ENCODE results near the gene ZNF35. TPM values are rescaled to one million over a fixed set of nuclear protein-coding genes. Genes with fewer than 3 reads are reported as not detected.
"Not testable (repeated sequence)": the region's sequence is repeated elsewhere in the genome, so short reads cannot be mapped to it uniquely, and the experiment has no call there.

The ZNF35 gene
- total RNA-seq, 2 donors from 2014 or later = 11.4 to 15.8 TPM

DNA sequence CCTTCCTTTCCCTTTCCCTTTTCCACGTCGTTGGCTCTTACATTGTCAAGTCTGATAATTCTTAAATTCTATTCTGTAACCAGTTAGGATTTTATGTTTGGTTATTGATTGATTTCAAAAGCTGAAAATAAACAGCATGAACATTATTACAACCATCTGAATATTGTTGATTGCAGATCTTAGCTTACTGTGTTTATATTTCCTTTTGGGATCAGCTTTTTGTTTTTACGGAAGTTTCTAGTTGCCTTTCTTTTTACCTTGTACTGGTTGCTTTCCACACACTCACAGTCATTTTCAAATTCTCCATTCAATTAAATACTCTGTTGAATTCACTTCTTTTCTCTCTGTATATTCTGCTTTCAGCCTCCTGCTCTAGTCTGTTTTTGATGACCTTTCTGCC is 16.6 kb downstream of the ZNF35 start:
- H3K27me3 Mint-ChIP-seq = no peaks in the 10 kb centered on the region
- H3K4me3 Mint-ChIP-seq = no peak overlapping the region
- H3K4me1 Mint-ChIP-seq (ENCODE audit: low read depth in 2 of 2) = no peaks in the 10 kb centered on the region
- no peak for DNase-seq (ENCODE audit: low spot score)
- H3K36me3 Mint-ChIP-seq = peaks cover 13% of the 10 kb centered on the region
- H3K27ac Mint-ChIP-seq = no peak overlapping the region
- peaks cover 3% of the 10 kb centered on the region for H3K9me3 Mint-ChIP-seq
- ATAC-seq = no peak

DNA sequence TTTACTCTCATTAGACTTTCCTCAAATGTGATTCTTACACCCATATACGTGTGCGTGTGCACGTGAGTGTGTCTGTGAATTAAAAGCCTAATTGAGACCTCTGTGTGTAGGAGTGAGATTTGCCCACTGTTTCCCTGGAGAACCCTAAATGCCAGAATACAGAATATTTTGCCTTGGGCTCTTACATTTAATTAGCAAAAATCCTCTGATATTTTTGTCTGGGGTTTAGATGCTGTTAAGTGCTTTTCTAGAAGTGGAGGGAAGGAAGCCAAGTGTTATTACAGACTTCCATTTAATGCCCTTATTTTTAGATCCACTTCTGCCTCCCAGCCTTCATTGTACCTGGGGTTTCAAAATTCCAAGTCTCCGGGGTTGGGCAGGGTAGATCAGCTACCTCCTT is 17.8 kb downstream of the ZNF35 start:
- Mint-ChIP-seq H3K27ac (no peak overlapping the region), H3K9me3 (peaks cover 3% of the 10 kb centered on the region), H3K4me1 (ENCODE audit: low read depth in 2 of 2) (no peaks in the 10 kb centered on the region), H3K27me3 (no peaks in the 10 kb centered on the region), H3K4me3 (no peak overlapping the region), H3K36me3 (peaks cover 6% of the 10 kb centered on the region)
- DNase-seq (ENCODE audit: low spot score) (no peak), ATAC-seq (no peak)

DNA sequence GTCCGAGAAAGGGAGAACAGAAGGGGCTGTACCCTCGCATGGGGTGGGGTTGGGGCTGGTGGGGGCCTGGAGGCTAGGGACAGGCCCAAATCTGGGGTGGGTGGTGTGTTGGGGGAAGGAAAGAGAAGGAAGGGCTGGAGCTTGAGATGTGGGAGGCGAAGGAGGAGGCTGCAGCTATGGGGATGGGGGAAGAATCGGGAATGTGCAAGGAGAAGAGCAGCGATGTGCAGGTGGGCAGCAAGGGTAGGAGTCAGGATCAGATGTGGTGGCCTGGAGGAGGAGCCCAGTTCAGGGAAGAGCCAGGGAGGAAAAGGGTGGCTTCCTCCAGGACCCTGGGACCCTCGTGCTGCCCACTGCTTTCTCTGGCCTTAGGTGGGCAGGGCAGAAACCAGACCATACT is 21.2 kb downstream of the ZNF35 start:
- Mint-ChIP-seq H3K36me3 (peaks cover 18% of the 10 kb centered on the region), H3K9me3 (peaks cover 8% of the 10 kb centered on the region), H3K27ac (no peak overlapping the region), H3K4me1 (ENCODE audit: low read depth in 2 of 2) (no peaks in the 10 kb centered on the region), H3K27me3 (no peaks in the 10 kb centered on the region), H3K4me3 (no peak overlapping the region)
- no peak for ATAC-seq
- no peak for DNase-seq (ENCODE audit: low spot score)

DNA sequence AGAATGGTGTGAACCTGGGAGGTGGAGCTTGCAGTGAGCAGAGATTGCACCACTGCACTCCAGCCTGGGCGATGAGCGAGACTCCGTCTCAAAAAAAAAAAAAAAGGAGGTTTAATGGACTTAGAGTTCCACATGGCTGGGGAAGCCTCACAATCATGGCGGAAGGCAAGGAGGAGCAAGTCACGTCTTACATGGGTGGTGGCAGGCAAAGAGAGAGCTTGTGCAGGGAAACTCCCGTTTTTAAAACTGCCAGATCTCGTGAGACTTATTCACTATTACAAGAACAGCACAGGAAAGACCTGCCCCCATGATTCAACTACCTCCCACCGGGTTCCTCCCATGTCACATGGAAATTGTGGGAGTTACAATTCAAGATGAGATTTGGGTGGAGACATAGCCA is 24.9 kb downstream of the ZNF35 start:
- not testable (repeated sequence) for DNase-seq (ENCODE audit: low spot score); H3K4me3 Mint-ChIP-seq; H3K9me3 Mint-ChIP-seq; ATAC-seq; H3K27ac Mint-ChIP-seq; H3K4me1 Mint-ChIP-seq (ENCODE audit: low read depth in 2 of 2); H3K27me3 Mint-ChIP-seq
- H3K36me3 Mint-ChIP-seq = peaks cover 12% of the 10 kb centered on the region

DNA sequence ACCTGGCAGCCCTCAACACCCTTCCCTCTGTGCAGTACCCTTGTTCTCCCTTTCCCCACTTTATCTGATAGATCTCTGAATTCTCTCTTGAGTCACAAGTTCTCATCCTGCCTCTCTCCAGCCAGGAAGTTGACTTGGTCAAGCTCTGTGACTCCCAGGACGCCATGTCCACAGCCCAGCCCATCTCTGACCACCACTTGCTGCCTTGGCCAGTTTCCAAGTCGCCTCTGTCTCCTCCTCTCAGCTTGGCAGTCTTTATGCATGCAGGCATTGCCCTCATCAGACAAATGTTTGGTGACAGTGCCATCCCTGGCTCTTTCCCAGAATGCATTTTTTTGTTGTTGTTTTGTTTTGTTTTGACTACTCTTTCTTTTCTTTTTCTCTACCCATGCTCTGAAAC is 25.7 kb downstream of the ZNF35 start:
- Mint-ChIP-seq H3K27ac (no peak overlapping the region), H3K4me1 (ENCODE audit: low read depth in 2 of 2) (no peaks in the 10 kb centered on the region), H3K27me3 (no peaks in the 10 kb centered on the region), H3K9me3 (peaks cover 5% of the 10 kb centered on the region), H3K36me3 (peaks cover 12% of the 10 kb centered on the region), H3K4me3 (no peak overlapping the region)
- DNase-seq (ENCODE audit: low spot score) (no peak), ATAC-seq (no peak)

DNA sequence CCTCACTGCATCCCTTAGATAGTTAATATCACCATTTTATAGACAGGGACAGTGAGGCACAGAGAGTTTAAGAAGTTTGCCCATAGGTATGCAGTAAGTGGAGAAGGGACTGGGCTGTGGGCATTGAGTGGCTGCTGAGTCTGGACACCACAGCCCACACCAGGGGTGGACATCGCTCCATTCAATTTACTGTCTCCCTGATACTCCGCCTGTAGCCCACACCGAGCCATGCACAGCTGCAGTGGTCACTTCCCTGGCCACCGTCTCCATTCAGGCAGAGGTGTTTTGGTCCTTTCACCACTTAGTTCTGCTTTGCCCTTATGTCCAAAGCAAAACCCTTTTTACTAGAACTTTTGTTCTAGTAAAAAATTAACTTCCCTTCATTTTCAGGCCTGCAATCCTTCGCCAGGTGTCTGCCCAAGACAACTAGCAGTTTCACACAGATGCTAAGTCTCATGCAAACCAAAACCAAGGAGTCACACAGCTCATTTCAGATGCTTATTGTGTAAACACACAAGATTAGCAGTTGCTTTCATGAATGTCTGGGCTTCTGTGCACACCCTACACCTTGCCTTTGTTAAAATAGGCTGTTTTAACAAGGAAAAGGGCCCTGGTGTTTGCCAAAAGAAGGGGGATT is 30.1 kb downstream of the ZNF35 start:
- peaks cover 10% of the 10 kb centered on the region for H3K9me3 Mint-ChIP-seq
- no peaks in the 10 kb centered on the region for H3K4me1 Mint-ChIP-seq (ENCODE audit: low read depth in 2 of 2)
- DNase-seq (ENCODE audit: low spot score) (no peak), ATAC-seq (no peak)
- H3K27ac Mint-ChIP-seq = no peak overlapping the region
- no peak overlapping the region for H3K4me3 Mint-ChIP-seq
- H3K27me3 Mint-ChIP-seq = no peaks in the 10 kb centered on the region
- peaks cover 13% of the 10 kb centered on the region for H3K36me3 Mint-ChIP-seq

DNA sequence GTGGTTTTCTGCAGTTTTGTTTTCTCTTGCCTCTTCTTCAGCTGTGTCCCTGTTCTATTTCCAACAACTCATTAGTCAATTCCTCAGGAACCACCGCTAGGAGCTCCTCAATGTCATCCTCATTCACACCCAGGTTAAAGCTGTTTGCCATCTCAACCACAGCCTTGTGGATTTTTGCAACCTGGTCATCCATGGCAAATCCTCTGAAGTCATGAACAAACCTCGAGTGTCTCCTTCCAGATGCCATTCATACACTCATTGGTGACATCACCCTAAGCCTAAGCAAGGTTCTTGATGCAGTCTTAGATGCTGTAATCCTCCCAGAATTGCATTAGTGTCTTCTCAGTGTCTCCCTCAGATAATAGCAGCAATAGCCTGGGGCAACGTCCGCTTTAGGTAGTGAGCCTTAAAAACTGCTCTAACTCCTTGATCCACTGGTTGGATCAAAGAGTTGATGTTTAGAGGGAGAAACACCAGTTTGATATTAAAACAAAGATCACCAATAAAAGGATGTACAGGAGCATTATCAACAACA is 32.5 kb downstream of the ZNF35 start:
- Mint-ChIP-seq H3K9me3 (peaks cover 5% of the 10 kb centered on the region), H3K27me3 (no peaks in the 10 kb centered on the region), H3K36me3 (peaks cover 23% of the 10 kb centered on the region), H3K4me3 (no peak overlapping the region), H3K27ac (no peak overlapping the region), H3K4me1 (ENCODE audit: low read depth in 2 of 2) (peaks cover 5 to 6% of the 10 kb centered on the region in 2 donors)
- DNase-seq (ENCODE audit: low spot score) = no peak
- no peak for ATAC-seq

DNA sequence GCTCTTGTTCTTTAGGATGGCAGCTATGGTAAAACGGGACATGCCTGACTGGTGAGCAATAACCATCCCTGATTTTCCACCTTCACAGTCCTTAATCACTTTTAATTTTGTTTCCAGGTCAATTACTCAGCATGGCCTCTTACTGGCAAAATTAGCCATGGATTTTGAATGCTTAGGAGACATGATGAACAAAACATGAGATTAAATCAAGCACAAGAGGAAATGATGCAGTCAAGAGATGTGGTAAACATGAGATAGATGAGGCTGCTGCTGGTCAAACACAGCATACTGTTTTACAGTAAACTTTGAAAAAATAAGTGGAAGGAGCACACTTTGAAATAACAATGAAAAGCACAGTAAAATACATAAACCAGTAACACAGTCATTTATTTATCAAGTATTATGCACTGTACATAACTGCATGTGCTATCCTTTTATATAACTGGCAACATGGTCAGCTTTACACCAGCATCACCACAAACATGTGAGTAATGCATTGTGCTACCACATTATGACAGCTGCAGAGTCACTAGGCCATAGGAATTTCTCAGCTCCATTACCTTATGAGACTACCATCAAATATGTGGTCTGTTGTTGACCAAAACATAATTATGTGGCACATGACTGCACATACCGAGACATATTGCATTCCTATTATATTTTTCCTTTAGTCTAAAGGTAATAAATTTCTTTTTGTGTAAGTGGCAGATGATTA is 33.8 kb downstream of the ZNF35 start:
- Mint-ChIP-seq H3K27ac (no peak overlapping the region), H3K4me3 (no peak overlapping the region), H3K9me3 (peaks cover 11% of the 10 kb centered on the region), H3K4me1 (ENCODE audit: low read depth in 2 of 2) (peaks cover 6 to 8% of the 10 kb centered on the region in 2 donors), H3K36me3 (peaks cover 32% of the 10 kb centered on the region), H3K27me3 (peaks cover 8 to 11% of the 10 kb centered on the region in 2 donors)
- no peak for ATAC-seq
- DNase-seq (ENCODE audit: low spot score) = no peak

DNA sequence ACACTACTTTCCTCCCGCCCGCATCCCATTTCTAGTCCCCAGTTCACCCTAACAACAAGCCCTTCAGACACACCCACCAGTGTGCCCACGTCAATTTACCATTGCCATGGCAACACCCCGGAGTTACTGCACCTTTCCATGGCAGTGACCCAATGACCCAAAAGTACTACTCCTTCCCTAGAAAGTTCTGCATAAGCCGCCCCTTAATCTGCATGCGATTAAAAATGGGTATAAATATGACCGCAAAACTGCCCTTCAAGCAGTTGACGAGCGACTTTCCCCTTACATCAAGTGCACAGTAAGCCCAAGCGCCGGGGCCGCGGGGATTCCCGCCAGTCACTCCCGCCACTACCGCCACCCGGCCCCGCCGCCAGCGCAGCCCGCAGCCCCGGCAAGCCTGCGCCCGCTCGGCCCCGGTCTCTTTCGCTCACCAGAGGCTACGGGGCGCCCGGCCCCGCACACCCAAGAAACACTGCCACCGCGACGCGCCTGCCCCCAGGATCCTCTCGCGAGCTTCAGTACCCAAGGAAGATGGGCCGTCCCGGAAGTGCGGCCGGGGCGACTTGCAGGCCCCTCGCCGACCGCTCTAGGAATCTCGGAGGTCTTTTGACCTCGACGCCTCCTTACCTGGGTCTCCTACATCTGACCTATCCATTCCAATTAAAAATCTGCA is 36.7 kb downstream of the ZNF35 start:
- Mint-ChIP-seq H3K36me3 (peaks cover 46% of the 10 kb centered on the region), H3K27ac (peak overlapping the region; percentile 6 to 39), H3K27me3 (peaks cover 25 to 30% of the 10 kb centered on the region in 2 donors), H3K9me3 (peaks cover 18% of the 10 kb centered on the region), H3K4me3 (peak overlapping the region; percentile 85), H3K4me1 (ENCODE audit: low read depth in 2 of 2) (peaks cover 6 to 8% of the 10 kb centered on the region in 2 donors)
- DNase-seq (ENCODE audit: low spot score) (peak; percentile 83), ATAC-seq (peak; percentile 85 to 94)

DNA sequence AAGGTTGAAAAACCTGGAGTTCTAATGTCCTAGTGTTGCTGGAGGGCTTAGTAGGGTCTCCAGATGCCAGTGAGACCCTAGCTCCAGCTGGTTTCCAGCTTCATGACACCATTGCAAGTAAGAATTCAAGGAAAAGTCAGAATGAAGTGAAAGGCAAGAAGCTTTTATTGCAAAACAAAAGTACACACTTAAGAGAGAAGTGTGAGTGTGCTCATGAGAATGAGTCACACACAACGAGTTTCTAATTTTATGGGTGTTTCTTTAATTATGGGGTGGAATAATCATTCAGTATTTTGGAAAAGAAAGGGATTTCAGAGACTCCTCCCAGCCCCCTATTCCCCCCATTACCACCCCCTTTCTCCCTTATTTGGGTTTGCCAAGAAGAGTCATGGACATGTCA is 39.4 kb downstream of the ZNF35 start:
- H3K9me3 Mint-ChIP-seq = peaks cover 13% of the 10 kb centered on the region
- DNase-seq (ENCODE audit: low spot score) = no peak
- H3K27ac Mint-ChIP-seq = no peak overlapping the region
- no peak for ATAC-seq
- peaks cover 50% of the 10 kb centered on the region for H3K36me3 Mint-ChIP-seq
- peaks cover 45 to 52% of the 10 kb centered on the region in 2 donors for H3K27me3 Mint-ChIP-seq
- no peak overlapping the region for H3K4me3 Mint-ChIP-seq
- H3K4me1 Mint-ChIP-seq (ENCODE audit: low read depth in 2 of 2) = peaks cover 6 to 8% of the 10 kb centered on the region in 2 donors

Other genes with a start within 250 kb of the ZNF35 start
- gene ZNF445, start 171.1 kb upstream of the ZNF35 start, total RNA-seq = 10 to 100 TPM; 25.2 to 33.3 TPM
- gene ZKSCAN7, start 93.5 kb upstream of the ZNF35 start, total RNA-seq = 1 to 10 TPM; 1.9 to 4.9 TPM
- 1 to 10 TPM; 2.5 to 5.9 TPM for gene ZNF660, start 63.8 kb upstream of the ZNF35 start, total RNA-seq
- gene ZNF197, start 23.7 kb upstream of the ZNF35 start, total RNA-seq = 10 to 100 TPM; 13.2 to 16.7 TPM
- gene ZNF502, start 63.9 kb downstream of the ZNF35 start, total RNA-seq = 1 to 10 TPM; 1.8 to 3.8 TPM
- gene ZNF501, start 80.9 kb downstream of the ZNF35 start, total RNA-seq = 1 to 10 TPM in 1 of 2 donors, under 1 TPM in 1; 0.61 to 3.2 TPM
- gene KIAA1143, start 112.9 kb downstream of the ZNF35 start, total RNA-seq = 10 to 100 TPM; 11.3 to 23.6 TPM
- 10 to 100 TPM; 12.3 to 27.2 TPM for gene KIF15, start 113.1 kb downstream of the ZNF35 start, total RNA-seq
- gene TMEM42, start 213.2 kb downstream of the ZNF35 start, total RNA-seq = 1 to 10 TPM; 5.3 to 6.8 TPM
- not detected for gene TGM4, start 225.9 kb downstream of the ZNF35 start, total RNA-seq

Data from natural killer cell treated with Interleukin-12 subunit alpha and Interleukin-12 subunit beta and Interleukin-15 and Interleukin-18, amount 100 ng/mL, for 72 hours (primary cell).